NK-92 treated with Interleukin-12 subunit alpha and Interleukin-12 subunit beta, amount 100 ng/mL, for 24 hours (cell line): ENCODE data around the gene PPM1H.
A peak's percentile ranks its signal among the peaks of the same experiment; 100 is the strongest.

Experiments used
- DNase-seq: peaks from one replicate; lab custom pipeline; 2025; lab: John Stamatoyannopoulos, UW

The PPM1H gene

GRCh38 chr12:62799126-62799736 lies 135.7 kb downstream of the PPM1H start:
- DNase-seq: peak; percentile 46

GRCh38 chr12:62794218-62794583 lies 140.7 kb downstream of the PPM1H start:
- no peak for DNase-seq

- DNase-seq: peak; percentile 53
Observed at GRCh38 chr12:62793256-62794217, 141.4 kb downstream of the PPM1H start.

GRCh38 chr12:62792236-62792870 lies 142.6 kb downstream of the PPM1H start:
- no peak for DNase-seq

GRCh38 chr12:62789851-62790250 lies 145.1 kb downstream of the PPM1H start:
- no peak for DNase-seq

GRCh38 chr12:62787611-62788010 lies 147.3 kb downstream of the PPM1H start:
- no peak for DNase-seq

GRCh38 chr12:62787023-62787422 lies 147.9 kb downstream of the PPM1H start:
- DNase-seq: no peak

- peak; percentile 31 for DNase-seq
Observed at GRCh38 chr12:62785941-62786559, 148.9 kb downstream of the PPM1H start.

- no peak for DNase-seq
Observed at GRCh38 chr12:62784576-62784975, 150.4 kb downstream of the PPM1H start.

GRCh38 chr12:62783881-62784280 lies 151.1 kb downstream of the PPM1H start:
- DNase-seq: no peak

GRCh38 chr12:62781136-62781880 lies 153.6 kb downstream of the PPM1H start:
- no peak for DNase-seq

- no peak for DNase-seq
Observed at GRCh38 chr12:62779488-62779887, 155.5 kb downstream of the PPM1H start.

- no peak for DNase-seq
Observed at GRCh38 chr12:62778187-62778586, 156.8 kb downstream of the PPM1H start.

- no peak for DNase-seq
Observed at GRCh38 chr12:62776997-62777396, 158.0 kb downstream of the PPM1H start.

GRCh38 chr12:62776575-62776974 lies 158.4 kb downstream of the PPM1H start:
- DNase-seq: no peak

- DNase-seq: no peak
Observed at GRCh38 chr12:62774794-62775193, 160.2 kb downstream of the PPM1H start.

- DNase-seq: no peak
Observed at GRCh38 chr12:62772416-62772955, 162.5 kb downstream of the PPM1H start.

GRCh38 chr12:62771828-62772227 lies 163.1 kb downstream of the PPM1H start:
- no peak for DNase-seq

GRCh38 chr12:62770381-62770780 lies 164.6 kb downstream of the PPM1H start:
- no peak for DNase-seq

GRCh38 chr12:62769076-62769619 lies 165.8 kb downstream of the PPM1H start:
- DNase-seq: no peak

- DNase-seq: peak; percentile 24
Observed at GRCh38 chr12:62767946-62768345, 167.0 kb downstream of the PPM1H start.
